Retinal pigment epithelial cell (primary cell): ENCODE data around the gene HSPA5.
"Not testable (repeated sequence)": the region's sequence is repeated elsewhere in the genome, so short reads cannot be mapped to it uniquely, and the experiment has no call there.

Experiments
- DNase-seq: peaks from one replicate; pipeline ENCODE4 v3.0.0-alpha.2; 2010; ENCODE audit warnings: low read depth
- H3K4me3 ChIP-seq: 2 replicates; pipeline ENCODE4 v1.5.1; 2011; ENCODE audit warnings: mild to moderate bottlenecking, low read length, control low read depth, moderate library complexity
- CTCF ChIP-seq: conservative IDR thresholded peaks from 2 replicates; pipeline ENCODE4 v1.5.1; 2011; ENCODE audit warnings: low read depth, low read length, control low read depth, inconsistent platforms

Gene HSPA5

GRCh38 chr9:125241863-125242739, 958 bp upstream of the HSPA5 start:
- peak overlapping the region; percentile 96 for H3K4me3 ChIP-seq
- no peak for DNase-seq
- no peak for TF ChIP-seq CTCF

- no peak for TF ChIP-seq CTCF
- peak overlapping the region; percentile 100 for H3K4me3 ChIP-seq
- no peak for DNase-seq
These were observed 519 bp downstream of the HSPA5 start for GRCh38 chr9:125240649-125240999.

- no peak for TF ChIP-seq CTCF
These were observed 1.2 kb downstream of the HSPA5 start for GRCh38 chr9:125239631-125240597.

GRCh38 chr9:125238915-125239446, 2.2 kb downstream of the HSPA5 start:
- no peak for DNase-seq
- H3K4me3 ChIP-seq: peak overlapping the region; percentile 100
- TF ChIP-seq CTCF: no peak

More at GRCh38 chr9:125239631-125240597, 1.2 kb downstream of the HSPA5 start:
- peak overlapping the region; percentile 100 for H3K4me3 ChIP-seq
- DNase-seq: no peak

- no peak for TF ChIP-seq CTCF
- peak overlapping the region; percentile 100 for H3K4me3 ChIP-seq
- DNase-seq: no peak
These were observed 2.8 kb downstream of the HSPA5 start for GRCh38 chr9:125238127-125238914.

GRCh38 chr9:125236520-125237159, 4.5 kb downstream of the HSPA5 start:
- H3K4me3 ChIP-seq: peak overlapping the region; percentile 33
- not testable (repeated sequence) for DNase-seq
